HG03439 (cell line): Measurements from ENCODE around the gene CRYL1.
A peak's percentile ranks its signal among the peaks of the same experiment; 100 is the strongest.

Experiments used
- ATAC-seq: cut with Tn5 transposase; IDR thresholded peaks from one replicate; pipeline ENCODE4 v1.9.1; 2021; ENCODE audit warnings: mild to moderate bottlenecking, moderate library complexity; ENCODE audit not compliant: unreplicated experiment

Gene CRYL1

GRCh38 chr13:20495087-20496023 is 30.3 kb downstream of the CRYL1 start:
- peak; percentile 53 for ATAC-seq

GRCh38 chr13:20494656-20495055 is 31.0 kb downstream of the CRYL1 start:
- ATAC-seq, result no peak

- ATAC-seq, result no peak
Observed at GRCh38 chr13:20492641-20493040, 33.0 kb downstream of the CRYL1 start.

- no peak for ATAC-seq
Observed at GRCh38 chr13:20491926-20492435, 33.7 kb downstream of the CRYL1 start.

GRCh38 chr13:20489185-20489820 is 36.4 kb downstream of the CRYL1 start:
- ATAC-seq, result no peak

- no peak for ATAC-seq
Observed at GRCh38 chr13:20487927-20488326, 37.7 kb downstream of the CRYL1 start.

GRCh38 chr13:20482787-20483186 is 42.9 kb downstream of the CRYL1 start:
- no peak for ATAC-seq

- no peak for ATAC-seq
Observed at GRCh38 chr13:20482275-20482761, 43.3 kb downstream of the CRYL1 start.

GRCh38 chr13:20477394-20477793 is 48.3 kb downstream of the CRYL1 start:
- no peak for ATAC-seq

- peak; percentile 81 for ATAC-seq
Observed at GRCh38 chr13:20475927-20476691, 49.5 kb downstream of the CRYL1 start.

GRCh38 chr13:20474515-20474914 is 51.1 kb downstream of the CRYL1 start:
- no peak for ATAC-seq

- no peak for ATAC-seq
Observed at GRCh38 chr13:20473888-20474287, 51.8 kb downstream of the CRYL1 start.

GRCh38 chr13:20473139-20473538 is 52.5 kb downstream of the CRYL1 start:
- no peak for ATAC-seq

- no peak for ATAC-seq
Observed at GRCh38 chr13:20472531-20472930, 53.1 kb downstream of the CRYL1 start.

- ATAC-seq, result no peak
Observed at GRCh38 chr13:20470136-20470535, 55.5 kb downstream of the CRYL1 start.

GRCh38 chr13:20466371-20466770 is 59.3 kb downstream of the CRYL1 start:
- no peak for ATAC-seq

GRCh38 chr13:20465218-20465879 is 60.3 kb downstream of the CRYL1 start:
- ATAC-seq, result no peak

GRCh38 chr13:20462921-20463320 is 62.7 kb downstream of the CRYL1 start:
- ATAC-seq, result no peak

GRCh38 chr13:20462533-20462915 is 63.1 kb downstream of the CRYL1 start:
- ATAC-seq, result no peak

- ATAC-seq, result no peak
Observed at GRCh38 chr13:20461860-20462532, 63.7 kb downstream of the CRYL1 start.
